Hematopoietic multipotent progenitor cell treated with erythropoietin and hydrocortisone succinate and interleukin-3 and kit ligand, for 15 days (in vitro differentiated cells): ENCODE data around the gene FOXD4L3.
"Not testable (repeated sequence)": the region's sequence is repeated elsewhere in the genome, so short reads cannot be mapped to it uniquely, and the experiment has no call there.

Experiments used
- DNase-seq: peaks from one replicate; pipeline ENCODE4 v3.0.0-alpha.2; 2015; ENCODE audit warnings: low spot score

Gene FOXD4L3

GRCh38 chr9:68302567-68302966 lies at the start of gene FOXD4L3:
Gene FOXD4L3, plus strand, starts transcription at chr9:68302867. Its CDS starts 85 bp downstream, at chr9:68302952.
- not testable (repeated sequence) for DNase-seq

GRCh38 chr9:68281041-68281440 lies 21.6 kb upstream of the FOXD4L3 start:
- DNase-seq = not testable (repeated sequence)

GRCh38 chr9:68303771-68304170 lies 1.1 kb downstream of the FOXD4L3 start:
- DNase-seq = not testable (repeated sequence)

- not testable (repeated sequence) for DNase-seq
These were observed 1.5 kb downstream of the FOXD4L3 start for GRCh38 chr9:68304212-68304611.

GRCh38 chr9:68304777-68305176 lies 2.1 kb downstream of the FOXD4L3 start:
- not testable (repeated sequence) for DNase-seq

GRCh38 chr9:68305680-68306285 lies 3.1 kb downstream of the FOXD4L3 start:
- not testable (repeated sequence) for DNase-seq

- not testable (repeated sequence) for DNase-seq
These were observed 3.8 kb downstream of the FOXD4L3 start for GRCh38 chr9:68306391-68306964.

- DNase-seq = not testable (repeated sequence)
These were observed 4.5 kb downstream of the FOXD4L3 start for GRCh38 chr9:68307127-68307526.

- DNase-seq = not testable (repeated sequence)
These were observed 5.0 kb downstream of the FOXD4L3 start for GRCh38 chr9:68307654-68308053.

- not testable (repeated sequence) for DNase-seq
These were observed 8.5 kb downstream of the FOXD4L3 start for GRCh38 chr9:68311208-68311607.

GRCh38 chr9:68318209-68318608 lies 15.5 kb downstream of the FOXD4L3 start:
- DNase-seq = not testable (repeated sequence)

GRCh38 chr9:68323749-68324148 lies 21.1 kb downstream of the FOXD4L3 start:
- not testable (repeated sequence) for DNase-seq

GRCh38 chr9:68324518-68324917 lies 21.9 kb downstream of the FOXD4L3 start:
- not testable (repeated sequence) for DNase-seq

GRCh38 chr9:68329106-68329505 lies 26.4 kb downstream of the FOXD4L3 start:
- DNase-seq = not testable (repeated sequence)

- DNase-seq = not testable (repeated sequence)
These were observed 28.0 kb downstream of the FOXD4L3 start for GRCh38 chr9:68330531-68331173.

GRCh38 chr9:68332122-68332521 lies 29.5 kb downstream of the FOXD4L3 start:
- not testable (repeated sequence) for DNase-seq

GRCh38 chr9:68335935-68336334 lies 33.3 kb downstream of the FOXD4L3 start:
- not testable (repeated sequence) for DNase-seq

GRCh38 chr9:68336639-68337339 lies 34.1 kb downstream of the FOXD4L3 start:
- not testable (repeated sequence) for DNase-seq

- not testable (repeated sequence) for DNase-seq
These were observed 35.3 kb downstream of the FOXD4L3 start for GRCh38 chr9:68338000-68338399.

GRCh38 chr9:68342265-68343025 lies 39.8 kb downstream of the FOXD4L3 start:
- DNase-seq = not testable (repeated sequence)

GRCh38 chr9:68343242-68343641 lies 40.6 kb downstream of the FOXD4L3 start:
- not testable (repeated sequence) for DNase-seq

- DNase-seq = not testable (repeated sequence)
These were observed 41.3 kb downstream of the FOXD4L3 start for GRCh38 chr9:68343992-68344391.
